Loucy (cell line): Measurements from ENCODE around the gene MGLL.

Experiments
- CTCF ChIP-seq: fragments of 200-600 bp; sonication (generic); conservative IDR thresholded peaks from 2 replicates; pipeline ENCODE4 v1.5.1; 2014; ENCODE audit warnings: mild to moderate bottlenecking, antibody characterized with exemption, low read length
- EZH2phosphoT487 ChIP-seq: fragments of 200-600 bp; IDR thresholded peaks from 2 replicates; pipeline ENCODE4 v1.6.1; 2018; ENCODE audit warnings: antibody characterized with exemption, mild to moderate bottlenecking, moderate library complexity, borderline replicate concordance

GRCh38 chr3:127702151-127702578 lies 120.2 kb downstream of the MGLL start:
- TF ChIP-seq CTCF (no peak), EZH2phosphoT487 (no peak)
